ENCODE data around the gene ZNF598.

GRCh38 chr16:2015117-2015946 is 5.7 kb upstream of the ZNF598 start:
- TF ChIP-seq CTCF (IDR thresholded peaks at IDR 0.05) (no peak), POLR2AphosphoS5 (IDR thresholded peaks at IDR 0.05; ENCODE audit: low read depth, low read length) (no peak)
